GM21367 (cell line): ENCODE data around the gene PWWP2B.

Experiments used
- ATAC-seq: cut with Tn5 transposase; IDR thresholded peaks from one replicate; pipeline ENCODE4 v1.9.1; 2021; ENCODE audit not compliant: unreplicated experiment

The PWWP2B gene

DNA sequence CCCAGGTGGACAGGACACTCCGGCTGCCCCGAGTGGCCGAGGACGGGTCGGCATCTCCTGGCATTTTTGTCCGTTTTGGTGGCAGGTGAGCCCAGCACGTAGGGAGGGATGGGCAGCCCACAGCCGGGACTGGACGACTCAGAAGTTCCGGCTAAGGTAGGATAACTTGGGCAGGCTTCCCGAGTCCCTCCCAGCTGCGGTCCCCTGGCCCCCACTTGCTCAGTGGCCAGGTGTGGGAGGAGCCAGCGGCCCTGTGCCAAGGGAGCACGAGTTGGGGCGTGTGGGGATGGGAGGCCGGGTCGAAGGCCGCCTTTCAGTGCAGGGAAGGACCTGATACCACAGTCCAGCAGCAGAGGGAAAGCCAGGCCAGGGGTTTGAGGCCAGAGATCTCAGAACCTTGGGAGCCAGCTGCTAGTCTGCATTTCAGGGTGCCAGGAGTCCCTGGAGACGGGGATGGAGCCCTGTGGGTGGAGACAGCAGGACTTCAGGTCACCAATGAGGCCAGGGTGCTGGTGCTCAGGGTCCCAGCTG is 58.5 kb downstream of the PWWP2B start:
- ATAC-seq: no peak

DNA sequence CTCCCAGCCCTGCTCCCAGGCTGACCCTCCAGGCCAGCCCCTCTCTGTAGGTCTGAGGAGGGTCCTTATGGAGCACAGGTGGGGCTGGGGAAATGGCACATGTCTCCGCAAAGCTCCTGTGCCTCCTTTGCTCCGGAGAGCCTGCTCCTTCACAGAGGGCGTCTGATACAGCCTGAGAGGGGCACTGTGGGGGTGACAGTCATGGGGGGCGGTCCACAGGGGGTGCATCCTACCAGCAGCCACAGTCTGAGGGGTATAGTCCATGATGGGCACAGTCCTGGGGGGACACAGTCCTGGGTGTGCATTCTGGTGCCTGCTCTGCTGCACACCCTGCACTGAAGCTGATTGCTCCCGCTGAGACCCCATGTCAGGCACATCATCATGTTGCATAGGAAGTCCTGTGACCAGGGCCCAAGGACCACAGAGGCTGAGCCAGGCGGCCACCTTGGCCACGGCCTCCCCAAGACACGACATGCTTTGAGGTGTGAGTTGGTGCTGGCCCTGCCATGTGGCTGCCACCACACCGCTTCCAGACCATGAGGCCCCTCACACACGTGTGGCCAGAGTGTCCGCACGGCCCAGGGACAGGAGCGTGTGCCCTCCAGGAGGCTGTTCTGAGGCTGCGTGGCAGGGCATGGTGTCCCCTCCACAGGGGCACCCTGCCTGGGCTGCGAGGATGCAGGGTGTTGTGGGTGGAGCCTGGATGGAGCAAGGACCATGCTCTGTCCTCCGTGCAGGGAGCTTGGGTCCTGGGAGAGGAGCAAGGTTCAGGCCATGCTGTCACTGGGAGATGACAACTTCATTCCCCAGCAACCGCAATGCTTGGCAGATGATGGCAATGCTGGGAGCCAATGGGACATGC is 59.2 kb downstream of the PWWP2B start:
- no peak for ATAC-seq

GRCh38 chr10:132456881-132457280 is 59.9 kb downstream of the PWWP2B start:
- ATAC-seq: no peak

DNA sequence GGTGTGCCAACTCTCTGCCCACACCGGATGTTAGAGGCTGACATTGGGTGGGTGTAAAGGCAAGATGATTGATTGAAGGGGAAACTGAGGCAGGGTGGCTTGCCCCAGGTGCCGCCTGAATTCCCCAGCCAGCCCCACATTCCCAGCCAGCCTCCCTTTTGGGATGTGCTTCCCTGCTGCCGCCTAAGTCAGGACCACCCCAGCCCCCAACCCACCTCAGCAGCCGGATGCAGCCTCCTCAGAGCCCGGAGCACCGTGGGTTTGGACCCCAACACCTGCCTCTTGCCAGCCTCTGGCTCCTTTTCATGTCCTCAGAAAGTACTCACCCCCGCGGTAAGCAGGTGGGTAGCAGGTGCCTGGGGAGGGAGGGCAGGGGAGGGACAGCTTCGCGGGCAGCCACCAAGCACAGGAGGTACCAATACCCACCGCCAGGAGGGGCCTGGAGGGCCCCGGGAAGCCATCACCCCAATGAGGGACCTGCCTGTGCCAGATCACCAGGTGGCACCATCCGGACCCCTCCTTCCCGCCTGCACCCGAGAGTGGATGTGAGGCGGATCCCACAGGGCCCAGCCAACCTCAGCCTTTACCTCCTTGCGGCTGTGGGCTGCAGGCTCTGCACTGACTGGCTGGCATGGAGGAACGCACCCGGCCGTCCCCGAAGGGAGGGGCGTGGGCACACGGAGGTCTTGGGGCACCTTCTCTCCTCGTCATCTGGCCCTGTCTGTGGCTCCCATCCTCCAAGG is 60.5 kb downstream of the PWWP2B start:
- no peak for ATAC-seq

DNA sequence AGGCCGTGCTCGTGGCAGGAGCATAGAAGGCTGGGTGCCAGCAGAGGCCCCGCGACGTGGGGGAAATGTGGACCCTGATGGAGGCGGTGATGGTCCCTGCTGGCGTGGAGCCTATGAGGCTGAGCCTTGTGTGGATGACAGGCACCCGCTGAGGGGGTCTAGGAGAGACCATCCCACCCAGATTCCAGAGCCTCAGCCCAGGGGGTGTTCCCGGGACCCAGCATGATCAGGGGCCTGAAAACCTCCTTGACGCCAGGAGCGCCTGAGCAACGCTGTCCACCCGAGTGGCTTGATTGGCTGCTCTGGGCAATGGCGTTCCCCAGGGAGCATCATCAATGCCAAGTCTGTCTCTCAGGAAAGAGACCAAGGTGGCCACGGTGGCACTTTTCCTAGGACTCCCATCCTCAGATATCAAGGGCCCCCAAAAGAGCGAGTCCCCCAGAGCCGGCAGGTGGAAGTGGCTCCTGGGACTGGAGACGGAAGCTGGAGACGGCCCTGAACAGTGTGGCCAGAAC is 61.1 kb downstream of the PWWP2B start:
- no peak for ATAC-seq

DNA sequence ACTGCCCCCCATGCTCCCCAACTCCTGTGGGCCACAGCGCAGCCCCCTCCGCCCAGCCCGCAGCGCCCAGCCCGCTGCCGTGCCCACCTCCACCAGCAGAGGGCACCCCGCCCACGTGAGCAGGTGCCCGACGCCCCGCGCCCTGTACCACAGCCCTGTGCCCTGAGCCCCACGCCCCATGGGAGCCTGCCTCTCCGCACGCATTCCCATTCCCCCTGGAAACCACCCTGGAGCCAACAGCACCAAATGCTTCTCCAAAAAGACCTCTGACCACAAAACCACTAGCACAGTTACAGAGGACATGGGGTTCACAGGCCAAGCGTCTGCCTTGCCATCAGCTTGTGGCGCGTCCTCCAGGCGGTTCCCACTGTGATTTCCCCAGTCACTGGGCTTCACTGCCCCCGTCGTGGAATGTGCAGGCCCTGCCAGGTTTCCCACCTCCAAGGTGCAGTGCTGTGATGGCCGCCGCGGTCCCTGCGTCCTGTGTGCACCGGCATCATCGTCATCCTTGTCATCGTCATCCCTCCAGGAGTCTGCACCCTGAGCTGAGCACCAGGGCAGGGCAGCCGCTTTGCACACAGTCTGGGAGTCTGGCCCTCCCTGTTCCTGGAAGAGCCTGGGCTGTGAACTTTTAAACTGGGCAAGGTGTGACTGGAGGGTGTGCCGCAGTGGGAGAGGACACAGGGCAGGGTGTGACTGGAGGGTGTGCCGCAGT is 61.7 kb downstream of the PWWP2B start:
- ATAC-seq: no peak

DNA sequence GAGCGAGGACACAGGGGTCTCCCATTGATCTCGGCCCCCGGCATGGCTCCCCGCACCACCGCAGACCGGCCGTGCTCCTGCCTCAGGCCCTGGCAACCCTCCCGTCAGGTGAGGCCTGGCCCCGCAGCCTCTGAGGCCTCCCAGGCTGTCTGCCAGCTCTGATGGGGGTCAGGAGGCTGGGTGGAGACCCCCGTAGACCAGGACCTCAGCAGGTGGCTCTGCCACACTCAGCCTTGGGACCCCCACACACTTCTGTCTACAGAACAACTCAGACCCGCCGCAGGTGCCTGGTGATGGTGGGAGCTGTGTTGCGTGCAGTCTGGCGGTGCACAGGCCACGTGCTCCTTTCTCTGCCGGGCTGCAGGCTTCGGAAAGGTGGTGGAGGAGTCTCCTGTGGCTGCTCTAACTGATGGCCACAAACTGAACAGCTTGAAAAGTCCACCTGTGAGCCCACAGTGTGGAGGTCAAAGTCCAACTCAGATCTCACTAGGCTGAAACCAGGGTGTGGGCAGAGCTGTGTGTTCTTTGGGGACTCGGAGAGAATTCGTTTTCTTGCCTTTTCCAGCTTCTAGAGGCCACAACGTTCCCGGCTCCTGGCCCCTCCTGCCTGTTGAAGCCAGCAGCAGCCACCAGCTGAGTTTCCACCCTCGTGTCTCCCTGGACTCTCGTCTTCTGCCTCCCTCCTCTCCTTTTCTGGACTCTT is 62.5 kb downstream of the PWWP2B start:
- no peak for ATAC-seq

GRCh38 chr10:132460071-132460470 is 63.1 kb downstream of the PWWP2B start:
- ATAC-seq: no peak

DNA sequence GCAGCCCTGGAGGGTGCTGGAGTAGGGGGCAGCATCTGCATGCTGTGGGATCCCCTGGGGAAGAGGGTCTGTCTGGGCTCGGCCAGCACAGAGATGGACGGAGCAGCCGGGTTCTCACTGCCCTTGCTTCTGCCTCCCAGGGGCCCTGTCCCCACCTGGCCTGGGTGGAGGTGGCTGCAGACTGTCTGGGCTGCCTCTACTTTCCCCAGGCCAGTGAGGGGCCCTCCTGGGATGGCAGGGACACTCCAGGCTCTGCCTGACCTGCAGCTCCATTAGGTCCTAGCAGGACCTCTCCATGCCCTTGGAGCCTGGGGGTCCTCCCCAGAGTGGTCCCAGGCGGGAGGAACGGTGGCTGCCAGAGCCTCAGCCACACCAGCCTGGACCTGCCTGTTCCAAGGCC is 63.7 kb downstream of the PWWP2B start:
- no peak for ATAC-seq

DNA sequence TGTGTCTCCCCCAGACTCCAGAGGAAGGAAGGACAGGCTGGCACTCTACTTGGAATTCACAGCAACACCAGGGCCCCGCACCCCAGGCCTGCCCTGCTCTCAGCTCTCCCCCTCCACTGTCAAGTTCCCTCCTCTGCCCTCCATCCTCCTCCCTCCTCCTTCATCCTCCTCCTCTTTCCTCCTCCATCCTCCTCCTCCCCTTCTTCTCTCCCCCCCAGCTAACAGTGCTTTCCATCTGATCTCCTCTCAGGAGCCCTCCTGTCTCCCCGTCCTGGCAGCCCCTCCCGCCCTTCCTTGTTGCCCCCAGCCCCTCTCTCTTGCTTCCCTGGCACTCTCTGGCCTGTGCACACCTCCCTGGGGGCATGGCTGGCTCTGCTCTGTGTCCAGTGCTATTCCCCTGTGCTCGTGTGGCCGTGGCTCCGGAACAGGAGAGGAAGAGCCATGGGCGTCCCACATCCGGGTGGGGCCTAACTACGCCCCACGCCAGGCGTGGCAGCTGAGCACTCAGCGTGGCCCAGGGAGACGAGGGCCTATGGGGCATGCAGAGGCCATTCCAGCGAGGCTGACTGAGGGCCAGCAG is 64.2 kb downstream of the PWWP2B start:
- ATAC-seq: no peak

- ATAC-seq: no peak
Measured at GRCh38 chr10:132461683-132462231, 64.8 kb downstream of the PWWP2B start.

DNA sequence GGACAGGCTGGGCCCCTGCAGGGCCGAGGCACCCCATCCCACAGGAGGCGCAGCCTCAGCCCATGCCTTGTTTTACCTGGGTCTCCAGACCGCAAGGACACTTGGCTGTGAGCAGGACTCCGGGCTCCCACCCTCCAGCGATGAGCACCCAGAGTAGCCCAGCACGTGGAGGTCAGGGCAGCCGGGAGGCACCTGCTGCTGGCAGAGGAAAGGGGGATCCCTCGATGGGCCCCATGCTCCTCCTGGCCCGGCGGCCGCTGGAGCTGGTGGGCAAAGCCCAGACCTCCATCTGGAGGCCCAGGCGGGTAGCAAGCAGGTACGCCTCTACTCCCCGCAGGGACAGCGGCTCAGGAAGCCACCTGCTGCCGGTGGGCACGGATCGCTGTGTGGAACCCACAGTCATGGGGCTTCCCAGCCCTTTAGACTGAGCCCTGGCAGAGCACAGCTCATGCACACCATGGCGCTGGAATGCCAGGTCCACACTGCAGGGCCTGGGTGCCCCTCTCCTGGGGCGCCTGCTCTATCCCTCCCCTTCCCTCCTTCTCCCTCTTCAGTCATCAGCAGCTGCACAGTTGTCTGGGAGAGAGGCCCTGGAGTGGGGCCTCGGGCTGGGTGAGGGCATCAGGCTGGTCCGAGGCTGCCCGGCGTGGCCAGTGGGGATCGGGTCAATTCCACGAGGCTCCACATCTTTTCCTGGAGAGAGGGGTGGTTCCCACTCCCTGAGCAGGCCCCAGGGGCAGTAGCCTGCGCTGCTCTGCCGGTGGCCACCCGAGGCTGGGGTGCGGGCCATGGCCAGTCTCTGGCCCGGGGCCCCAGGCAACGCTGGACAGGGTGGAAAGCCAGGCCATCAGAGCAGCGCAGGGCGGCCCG is 65.7 kb downstream of the PWWP2B start:
- ATAC-seq: no peak

- ATAC-seq: no peak
Measured at GRCh38 chr10:132463333-132464255, 66.6 kb downstream of the PWWP2B start.

- no peak for ATAC-seq
Measured at GRCh38 chr10:132464256-132465192, 67.5 kb downstream of the PWWP2B start.

DNA sequence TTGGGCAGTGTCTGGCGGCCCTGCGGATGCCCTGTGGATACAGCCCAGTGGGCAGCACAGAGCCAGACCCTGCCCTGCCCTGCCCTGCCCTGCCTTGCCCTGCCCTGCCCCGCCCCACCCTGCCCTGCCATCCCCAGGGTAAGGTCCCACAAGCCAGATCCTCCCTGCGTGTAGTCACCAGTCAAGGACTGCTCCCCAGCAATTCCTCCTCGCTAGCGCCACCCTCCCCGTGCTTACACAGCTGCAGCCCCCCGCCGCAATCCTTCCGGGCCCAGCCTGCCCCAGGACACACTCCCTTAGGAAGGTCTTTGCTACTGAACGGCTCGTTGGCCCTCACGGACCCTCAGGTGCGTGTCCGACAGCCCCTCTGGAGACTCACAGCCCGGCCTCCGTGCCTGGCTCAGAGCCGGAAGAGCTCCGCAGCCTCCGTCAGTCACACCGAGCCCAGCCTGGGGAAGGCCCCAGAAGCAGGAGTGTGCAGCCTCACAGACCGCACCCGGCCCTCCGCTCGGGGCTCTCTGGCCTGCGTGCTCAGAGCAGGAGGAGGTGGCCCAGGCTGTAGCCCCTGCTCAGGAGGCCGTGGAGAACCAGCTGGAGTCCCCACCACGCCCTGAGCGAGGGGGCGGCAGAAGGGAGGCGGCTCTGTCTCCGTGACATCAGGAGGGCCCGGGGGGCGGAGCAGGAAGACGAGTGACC is 68.3 kb downstream of the PWWP2B start:
- ATAC-seq: no peak

GRCh38 chr10:132465889-132466519 is 69.0 kb downstream of the PWWP2B start:
- no peak for ATAC-seq
